GM13977 (cell line): ENCODE measurements around the gene MAP3K2.

Experiments used
- DNase-seq: peaks from one replicate; pipeline ENCODE4 v3.0.0; 2012; ENCODE audit warnings: low spot score
- CTCF ChIP-seq: IDR thresholded peaks from 2 replicates; pipeline ENCODE4 v1.5.1; 2012; ENCODE audit warnings: mild to moderate bottlenecking, control low read depth; ENCODE audit not compliant: insufficient read depth; ENCODE audit errors: extremely low read depth, missing control alignments
- in situ Hi-C: fragments of 300-500 bp; cut with MboI; formaldehyde crosslinking; loops from one replicate; pipeline ENCODE4 v1.12.0; 2022; ENCODE audit warnings: low sequenced_read_pairs, low pct_unique_long_range_greater_than_20kb, mixed read lengths, inconsistent platforms; ENCODE audit not compliant: unreplicated experiment

Gene MAP3K2

DNA sequence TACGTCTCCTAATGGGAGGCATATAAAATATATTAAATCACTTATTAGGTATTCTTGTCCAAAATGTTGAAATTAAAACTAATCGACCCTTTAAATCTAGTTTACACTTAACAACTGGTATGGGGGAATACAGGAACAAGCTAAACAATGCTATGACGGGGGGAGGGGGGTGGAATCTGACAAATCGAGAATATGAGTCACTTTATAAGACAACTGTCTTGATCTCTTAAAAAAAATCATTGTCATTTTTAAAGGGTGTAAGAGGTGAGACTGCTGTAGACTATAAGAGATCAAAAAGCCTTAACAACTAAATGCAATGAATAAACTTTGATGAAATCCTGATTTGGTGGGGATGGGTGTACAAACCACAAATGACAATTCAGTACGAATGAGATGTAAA lies 6.0 kb downstream of the MAP3K2 start:
- in situ Hi-C loops, result no loop called here
- no peak for TF ChIP-seq CTCF
- no peak for DNase-seq

DNA sequence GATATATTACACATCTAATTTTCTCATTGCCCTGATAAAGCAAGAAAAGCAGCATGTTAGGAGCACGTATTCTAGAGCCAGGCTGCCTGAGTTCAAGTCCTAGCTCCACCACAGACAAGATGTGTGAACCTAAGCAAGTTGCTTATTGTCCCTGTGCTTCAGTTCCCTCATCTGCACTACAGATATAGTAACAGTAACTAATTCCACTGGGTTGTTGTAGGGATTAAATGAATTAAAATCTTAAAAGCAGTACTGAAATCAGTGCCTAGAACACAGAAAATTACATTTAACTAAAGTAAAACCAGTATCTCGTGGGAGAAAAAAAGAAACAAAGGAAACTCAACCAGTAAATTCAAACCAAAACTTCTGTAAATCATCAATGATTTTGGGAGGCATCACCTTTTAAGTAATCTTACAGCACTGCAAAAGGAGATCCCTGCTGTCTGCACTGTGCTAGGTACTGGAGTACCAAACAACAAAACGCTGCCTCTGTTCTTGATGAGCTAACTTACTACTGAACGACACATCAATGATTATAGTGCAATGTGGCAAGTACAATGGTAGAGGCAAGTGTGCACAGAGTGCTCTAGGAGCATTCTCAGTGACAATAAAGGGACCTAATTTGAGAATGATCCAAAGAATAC lies 7.9 kb downstream of the MAP3K2 start:
- no peak for DNase-seq
- in situ Hi-C loops, result no loop called here
- no peak for TF ChIP-seq CTCF

DNA sequence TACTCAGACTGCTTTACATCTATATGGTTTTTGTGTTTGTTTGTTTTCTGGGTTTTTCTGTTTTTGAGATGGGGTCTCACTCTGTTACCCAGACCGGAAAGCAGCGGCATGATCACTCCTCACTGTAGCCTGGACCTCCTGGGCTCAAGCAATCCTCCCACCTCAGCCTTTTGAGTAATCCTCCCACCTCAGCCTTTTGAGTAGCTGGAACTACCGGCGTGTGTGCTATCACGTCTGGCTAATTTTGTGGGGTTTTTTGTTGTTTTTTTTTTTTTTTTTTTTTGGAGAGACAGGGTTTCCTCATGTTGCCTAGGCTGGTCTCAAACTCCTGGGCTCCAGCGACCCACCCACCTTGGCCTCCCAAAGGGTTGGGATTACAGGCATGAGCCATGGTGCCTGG lies 9.1 kb downstream of the MAP3K2 start:
- no peak for DNase-seq
- in situ Hi-C loops, result no loop called here
- TF ChIP-seq CTCF, result no peak

GRCh38 chr2:127377262-127377661 lies 10.5 kb downstream of the MAP3K2 start:
- no peak for TF ChIP-seq CTCF
- in situ Hi-C loops, result no loop called here
- DNase-seq, result no peak

DNA sequence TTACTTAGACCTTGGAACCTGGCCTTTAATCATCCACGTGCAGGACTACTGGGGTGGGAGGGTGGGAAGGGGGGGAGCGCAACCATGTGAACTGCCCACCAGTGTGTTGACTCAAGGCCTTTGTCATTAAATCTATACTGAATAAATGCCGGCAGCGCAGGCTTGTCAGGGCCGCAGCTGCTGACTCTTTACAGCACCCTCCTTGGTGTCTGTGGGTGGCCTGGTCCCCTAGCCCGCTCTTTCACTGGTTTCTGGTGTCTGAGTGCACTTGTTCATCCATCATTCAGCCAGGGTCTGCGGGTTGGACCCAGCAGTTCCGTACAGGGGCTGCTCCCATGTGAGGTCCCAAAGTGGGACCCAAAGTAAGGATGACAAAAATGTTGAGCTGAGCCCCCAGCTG lies 11.5 kb downstream of the MAP3K2 start:
- in situ Hi-C loops, result no loop called here
- DNase-seq, result no peak
- no peak for TF ChIP-seq CTCF

DNA sequence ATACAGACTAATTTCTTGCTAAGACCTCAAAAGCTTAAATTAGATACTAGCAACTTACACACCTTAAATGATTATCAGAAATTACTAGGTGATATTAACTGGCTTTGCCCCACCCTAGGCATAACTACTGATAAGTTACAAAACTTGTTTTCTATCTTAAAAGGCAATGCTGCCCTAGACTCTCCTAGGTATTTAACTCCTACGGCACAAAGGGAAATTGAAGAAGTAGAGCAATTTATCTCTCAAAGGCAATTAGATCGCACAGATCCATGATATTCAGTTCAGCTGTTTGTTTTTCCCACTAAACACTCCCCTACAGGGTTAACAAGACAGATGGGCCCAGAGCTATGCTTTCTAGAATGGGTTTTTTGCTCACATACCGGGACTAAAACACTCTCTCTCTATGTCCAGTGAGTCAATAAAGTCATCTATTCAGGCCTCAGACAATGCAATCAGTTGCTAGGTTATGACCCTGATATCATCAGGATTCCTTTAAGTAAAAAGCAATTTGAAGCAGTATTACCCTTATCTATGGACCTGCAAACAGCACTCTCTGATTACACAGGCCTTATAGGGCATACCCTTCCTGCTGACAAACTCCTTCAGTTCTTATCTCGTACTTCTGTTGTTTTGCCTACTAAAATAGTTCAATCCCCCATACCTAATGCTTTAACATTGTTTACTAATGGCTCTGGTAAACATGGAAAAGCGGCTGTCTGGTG lies 14.3 kb downstream of the MAP3K2 start:
- in situ Hi-C loops, result no loop called here
- no peak for TF ChIP-seq CTCF

GRCh38 chr2:127371037-127371436 lies 16.7 kb downstream of the MAP3K2 start:
- no peak for DNase-seq
- TF ChIP-seq CTCF, result no peak
- in situ Hi-C loops, result no loop called here

More for the DNA sequence above, 14.3 kb downstream of the MAP3K2 start:
- DNase-seq, result no peak
